RPMI7951 (cell line): Measurements from ENCODE around the gene UVRAG. TPM values are rescaled to one million over a fixed set of nuclear protein-coding genes. Genes with fewer than 3 reads are reported as not detected.
"Not testable (repeated sequence)": the region's sequence is repeated elsewhere in the genome, so short reads cannot be mapped to it uniquely, and the experiment has no call there.

Experiments
- DNase-seq: peaks from one replicate; pipeline ENCODE4 v3.0.0-alpha.2; 2012; ENCODE audit warnings: low read depth
- total RNA-seq: library from RNA; depleted of rRNA; stranded (reverse); fragments of >200 nt; shearing (Covaris generic); gene quantifications from 2 replicates; pipeline ENCODE4 v1.2.3, GENCODE V29; 2014

The UVRAG gene
- total RNA-seq, 1 experiment from 2014 or later = 17.7 TPM

DNA sequence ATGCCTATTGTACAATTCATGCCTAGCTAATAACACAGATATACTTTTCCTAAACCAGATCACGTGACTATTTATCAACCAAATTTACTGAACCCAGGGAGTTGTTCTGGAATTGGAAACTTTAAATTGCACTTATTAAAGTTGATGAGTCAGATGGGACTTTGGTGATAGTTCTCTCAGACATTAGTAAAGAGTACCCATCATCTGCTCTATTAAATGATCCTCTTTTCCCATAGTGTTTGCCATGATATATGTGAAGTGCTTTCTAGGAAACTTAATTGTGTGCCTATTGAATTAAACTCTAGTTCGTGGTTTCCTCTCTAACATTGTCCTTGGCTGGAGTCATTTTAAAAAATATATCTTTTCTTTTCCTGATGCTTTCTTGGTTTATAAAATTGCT lies 99.0 kb downstream of the UVRAG start:
- no peak for DNase-seq

DNA sequence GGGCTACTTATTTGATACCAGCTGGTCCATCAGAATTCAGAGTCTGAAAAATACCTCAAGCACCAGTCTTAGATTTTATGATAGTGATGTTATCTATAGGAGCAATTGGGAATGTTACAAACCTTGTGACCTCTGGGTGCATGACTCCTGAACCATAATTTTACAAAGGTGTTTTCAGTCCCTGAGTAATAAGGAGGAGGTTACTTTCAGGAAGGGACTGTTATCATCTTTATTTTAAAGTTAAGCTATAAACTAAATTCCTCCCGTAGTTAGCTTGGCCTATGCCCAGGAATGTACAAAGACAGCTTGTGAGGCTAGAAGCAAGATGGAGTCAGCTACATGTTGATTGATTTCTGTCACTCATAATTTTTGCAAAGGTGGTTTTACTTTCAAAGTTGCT lies 101.9 kb downstream of the UVRAG start:
- DNase-seq = no peak

- no peak for DNase-seq
Observed at GRCh38 chr11:75918331-75918730, 103.3 kb downstream of the UVRAG start.

DNA sequence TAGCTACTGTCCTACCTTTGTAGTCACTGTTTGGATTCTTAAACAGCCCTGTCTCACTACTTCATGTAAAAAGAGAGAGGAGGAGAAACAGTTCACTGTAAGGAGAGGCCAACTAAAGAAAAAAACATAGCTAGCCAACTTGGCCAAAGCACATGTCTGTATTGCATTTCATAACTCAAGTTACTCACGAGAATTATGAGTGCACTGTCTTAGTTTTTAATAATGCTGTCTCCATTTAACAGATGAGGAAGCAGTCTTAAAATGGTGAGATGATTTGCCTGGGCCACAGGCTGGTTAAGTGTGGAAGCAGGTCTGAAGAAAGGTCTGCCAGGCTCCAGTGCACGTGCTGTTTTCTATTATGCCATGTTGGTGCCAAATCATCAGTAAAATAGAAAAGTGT lies 104.5 kb downstream of the UVRAG start:
- DNase-seq = no peak

DNA sequence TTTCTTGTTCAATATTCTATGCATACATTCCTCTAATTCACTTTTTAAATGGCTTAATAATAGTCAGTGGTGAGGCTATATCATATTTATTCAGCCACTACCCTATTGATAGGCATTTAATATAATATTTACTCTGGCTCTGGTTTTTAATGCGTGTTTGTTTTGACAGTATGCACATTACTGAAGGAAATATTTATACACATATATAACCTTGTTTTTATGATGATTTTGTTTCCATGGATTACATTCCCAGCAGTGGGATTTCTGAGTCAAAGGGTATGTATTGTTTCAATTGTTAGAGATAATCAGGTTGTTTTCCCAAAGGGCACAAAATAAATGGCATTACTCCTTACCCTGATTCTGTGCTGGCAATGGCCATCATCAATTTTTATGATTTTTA lies 105.8 kb downstream of the UVRAG start:
- no peak for DNase-seq

- no peak for DNase-seq
Observed at GRCh38 chr11:75921808-75922207, 106.8 kb downstream of the UVRAG start.

- peak; percentile 22 for DNase-seq
Observed at GRCh38 chr11:75924966-75925784, 110.2 kb downstream of the UVRAG start.

GRCh38 chr11:75925785-75926164 lies 110.8 kb downstream of the UVRAG start:
- no peak for DNase-seq

DNA sequence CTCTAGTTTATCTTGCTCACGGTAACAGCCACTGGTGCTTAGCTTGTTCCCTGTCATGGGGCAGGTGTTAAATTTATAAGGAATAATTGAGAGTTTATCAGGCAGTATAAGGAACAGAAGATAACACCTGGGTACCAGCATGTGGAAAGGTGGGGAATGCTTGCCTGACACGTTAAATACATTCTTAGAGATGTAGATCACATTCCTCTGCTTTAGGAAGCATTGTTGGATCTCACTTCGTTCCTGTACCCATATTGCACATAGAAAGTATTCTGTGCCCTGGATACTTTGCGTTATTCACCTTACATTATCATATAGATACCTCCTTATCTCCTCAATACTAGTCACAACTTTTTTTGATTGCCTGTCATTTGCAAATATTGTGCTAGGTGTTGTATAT lies 114.7 kb downstream of the UVRAG start:
- DNase-seq = no peak

GRCh38 chr11:75930534-75930933 lies 115.5 kb downstream of the UVRAG start:
- no peak for DNase-seq

DNA sequence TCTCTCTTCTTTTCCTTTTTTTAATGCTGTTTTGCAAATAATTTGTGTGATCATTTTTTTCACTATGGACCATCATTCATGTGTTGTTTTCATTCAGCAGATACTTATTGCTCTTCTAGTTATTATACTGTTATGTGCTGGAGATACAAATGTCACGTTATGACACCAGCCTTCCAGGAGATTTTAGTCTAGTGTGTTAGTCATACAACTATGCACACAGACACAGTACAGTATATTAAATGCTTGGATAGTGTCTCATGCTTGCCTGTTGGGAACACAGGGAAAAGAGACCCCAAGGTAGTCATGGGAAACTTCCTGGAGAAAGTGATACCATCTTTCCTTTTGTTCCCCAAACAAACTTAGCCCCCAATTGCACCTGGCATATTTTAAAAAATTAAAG lies 116.1 kb downstream of the UVRAG start:
- DNase-seq = no peak

DNA sequence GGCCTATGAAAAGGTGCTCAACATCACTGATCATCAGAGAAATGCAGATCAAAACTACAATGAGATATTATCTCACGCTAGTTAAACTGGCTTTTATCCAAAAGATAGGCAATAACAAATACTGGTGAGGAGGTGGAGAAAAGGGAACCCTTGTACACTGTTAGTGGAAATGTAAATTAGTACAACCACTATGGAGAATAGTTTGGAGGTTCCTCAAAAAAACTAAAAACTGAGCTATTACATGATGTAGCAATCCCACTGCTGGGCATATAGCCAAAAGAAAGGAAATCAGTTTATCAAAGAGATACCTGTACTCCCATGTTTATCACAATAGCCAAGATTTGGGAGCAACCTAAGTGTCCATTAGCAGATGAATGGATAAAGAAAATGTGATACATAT lies 118.7 kb downstream of the UVRAG start:
- not testable (repeated sequence) for DNase-seq

GRCh38 chr11:75934851-75935250 lies 119.8 kb downstream of the UVRAG start:
- DNase-seq = no peak

DNA sequence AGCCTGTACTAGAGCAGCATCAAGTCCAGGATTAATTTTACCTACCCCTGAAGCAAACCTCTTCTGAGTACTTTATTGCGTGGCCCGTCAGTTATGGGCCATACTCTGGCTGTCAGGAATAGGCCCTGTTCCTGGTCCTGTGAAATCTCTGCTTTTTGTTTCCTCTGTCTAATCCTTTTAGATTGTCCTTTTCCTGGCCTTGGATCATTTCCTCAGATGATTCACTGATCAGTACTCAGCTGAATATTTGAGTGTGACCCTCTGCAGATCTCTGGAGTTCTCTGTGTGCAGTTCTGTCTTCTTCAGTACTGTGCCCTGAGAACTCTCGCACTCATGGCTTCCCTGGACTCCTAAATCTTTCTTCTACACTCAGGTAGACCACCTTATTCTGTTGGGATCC lies 123.5 kb downstream of the UVRAG start:
- DNase-seq = no peak

DNA sequence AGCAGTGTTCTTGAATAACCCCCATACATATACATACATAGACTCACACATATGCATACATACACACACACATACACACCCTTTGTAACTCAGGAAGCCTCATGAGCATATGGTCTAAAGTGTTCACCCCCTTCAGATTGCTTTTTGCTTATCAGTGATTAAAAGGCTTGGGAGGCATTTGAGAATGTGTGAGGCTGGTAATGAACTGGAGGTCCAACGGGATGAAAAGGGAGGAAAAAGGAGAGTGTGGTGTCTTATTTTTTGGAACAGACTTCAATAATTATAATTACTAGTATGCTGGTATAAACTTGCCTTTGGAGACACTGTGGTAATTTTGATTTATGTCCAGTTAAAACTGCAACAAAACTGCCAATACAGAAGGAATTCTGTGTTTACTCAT lies 124.5 kb downstream of the UVRAG start:
- no peak for DNase-seq

DNA sequence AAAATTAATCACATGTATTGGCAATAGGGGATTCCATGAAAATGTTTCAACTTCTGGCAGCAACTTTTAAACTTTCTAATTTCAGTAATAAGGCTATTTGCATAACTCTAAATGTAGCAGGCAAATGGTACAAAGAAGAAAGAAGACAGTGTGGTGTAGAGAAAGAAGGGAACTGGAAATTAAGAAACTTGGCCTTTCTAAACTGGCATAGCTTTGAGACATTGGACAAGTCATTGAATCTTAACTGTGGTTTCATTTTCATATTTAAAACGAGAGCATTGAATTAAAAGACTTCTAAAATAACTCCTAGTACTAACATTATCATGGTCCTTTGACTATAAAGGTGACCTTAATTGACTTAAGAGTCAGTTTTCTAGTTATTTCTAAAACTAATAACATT lies 125.0 kb downstream of the UVRAG start:
- DNase-seq = no peak

GRCh38 chr11:75940911-75941310 lies 125.9 kb downstream of the UVRAG start:
- DNase-seq = no peak

DNA sequence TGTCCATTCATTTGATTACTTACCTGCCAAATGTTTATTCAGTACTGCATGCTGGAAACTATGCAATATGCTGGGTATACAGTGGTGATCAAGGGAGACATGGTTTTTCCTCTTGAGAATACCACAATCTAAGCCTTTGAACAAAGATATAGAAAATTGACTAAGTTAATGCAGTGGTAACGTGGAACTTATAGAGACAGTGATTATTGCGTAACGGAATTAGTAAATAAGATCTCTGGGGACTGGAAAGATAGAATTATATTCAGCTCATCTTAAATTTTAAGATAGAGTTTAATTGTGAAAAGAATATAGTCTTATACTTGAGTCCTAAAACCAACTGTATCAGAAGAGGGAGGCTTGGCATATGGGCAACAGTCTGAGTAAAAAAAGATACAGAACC lies 129.5 kb downstream of the UVRAG start:
- no peak for DNase-seq

DNA sequence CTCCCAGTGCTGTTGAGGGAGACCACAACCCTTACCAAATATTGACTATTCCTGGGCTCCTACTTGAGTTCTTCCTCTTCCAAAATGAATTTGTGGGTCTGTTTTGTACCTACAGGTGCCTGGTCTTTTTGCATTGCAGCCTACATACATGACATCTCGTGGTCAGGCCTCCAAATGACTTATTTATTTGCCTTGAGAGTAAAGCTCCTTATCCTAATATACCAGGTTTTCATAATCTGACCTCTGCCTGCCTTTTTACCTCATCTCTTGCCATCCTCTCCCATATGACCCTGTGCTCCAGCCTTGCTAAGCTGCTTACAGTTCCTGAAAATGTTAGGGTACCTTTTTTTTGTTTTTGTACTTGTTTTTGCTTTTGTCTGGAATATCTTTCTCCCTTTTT lies 130.4 kb downstream of the UVRAG start:
- no peak for DNase-seq

DNA sequence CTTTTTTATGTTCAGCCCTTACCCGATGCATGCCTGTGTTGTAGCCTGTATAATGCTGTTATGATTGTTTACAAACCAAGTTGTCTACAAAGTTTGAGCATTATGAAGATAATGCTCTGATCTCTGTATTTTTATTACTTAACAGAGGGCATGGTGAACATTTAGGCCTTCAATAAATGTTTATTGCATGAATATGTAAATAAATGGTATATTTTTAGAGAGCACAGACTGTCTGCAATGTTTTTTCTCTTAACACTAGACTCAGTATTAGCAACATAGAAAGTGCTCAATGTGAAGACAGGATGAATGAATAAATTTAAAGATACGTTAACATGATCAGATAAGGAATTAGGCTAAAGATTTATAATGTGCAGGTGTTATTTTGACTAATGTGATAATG lies 130.9 kb downstream of the UVRAG start:
- DNase-seq = no peak

DNA sequence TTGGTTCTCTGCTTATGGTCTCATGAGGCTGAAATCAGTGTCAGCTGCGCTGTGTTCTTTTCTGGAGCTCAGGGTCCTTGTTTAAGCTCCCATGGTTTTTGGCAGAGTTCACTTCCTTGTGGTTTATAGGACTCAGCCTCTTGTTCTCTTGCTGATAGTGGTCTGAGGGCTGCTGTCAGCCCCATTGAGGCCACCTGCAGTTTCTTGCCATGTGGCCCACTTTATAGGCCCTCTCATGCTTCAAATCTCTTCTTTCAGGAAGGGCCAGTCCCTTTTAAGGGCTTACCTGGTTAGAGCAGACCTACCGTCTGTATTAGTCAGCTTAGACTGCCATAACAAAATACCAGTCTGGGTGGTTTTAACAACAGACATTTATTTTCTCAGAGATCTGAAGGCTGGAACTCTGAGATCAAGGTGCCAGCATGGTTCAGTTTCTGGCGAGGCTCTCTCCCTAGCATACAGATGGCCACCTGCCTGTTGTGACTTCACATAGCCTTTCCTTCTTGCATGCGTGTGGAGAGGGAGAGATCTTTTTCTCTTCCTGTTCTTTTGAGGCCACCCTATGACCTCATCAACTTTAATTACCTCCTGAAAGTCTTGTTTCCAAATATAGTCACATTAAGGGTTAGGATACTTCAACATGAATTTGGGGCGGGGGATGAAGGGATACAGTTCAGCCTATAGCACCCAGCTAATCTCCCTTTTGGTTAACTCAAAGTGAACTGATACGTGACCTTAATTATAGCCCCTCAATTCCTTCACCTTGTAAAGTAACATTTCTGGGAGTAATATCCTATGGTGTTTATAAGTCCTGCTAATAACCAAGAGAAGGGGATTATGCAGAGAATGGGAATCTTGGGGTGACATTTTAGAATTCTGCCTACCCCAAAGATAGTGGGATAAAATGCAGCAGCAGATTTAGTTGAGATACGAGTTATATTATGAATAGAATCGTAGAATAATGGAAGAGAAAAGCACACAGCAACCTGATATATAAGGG lies 131.8 kb downstream of the UVRAG start:
- peak; percentile 66 for DNase-seq

GRCh38 chr11:75949023-75949672 lies 134.1 kb downstream of the UVRAG start:
- peak; percentile 15 for DNase-seq
